Inferior parietal cortex (tissue), 1 donor: Measurements from ENCODE around the gene TRPC4AP.
"Not testable (repeated sequence)": the region's sequence is repeated elsewhere in the genome, so short reads cannot be mapped to it uniquely, and the experiment has no call there.

Experiments
- DNase-seq: peaks from one replicate; pipeline ENCODE4 v3.0.0-alpha.2; 2016; ENCODE audit errors: extremely low spot score

The TRPC4AP gene

GRCh38 chr20:35092524-35093266 lies at the start of gene TRPC4AP:
Gene TRPC4AP (minus strand): TSS chr20:35092807. CDS start chr20:35092781, 26 bp downstream.
- peak; percentile 93 for DNase-seq

GRCh38 chr20:35135867-35136586 lies 43.4 kb upstream of the TRPC4AP start:
- DNase-seq: no peak

- no peak for DNase-seq
Observed at GRCh38 chr20:35134880-35135279, 42.3 kb upstream of the TRPC4AP start.

GRCh38 chr20:35134472-35134871 lies 41.9 kb upstream of the TRPC4AP start:
- no peak for DNase-seq

GRCh38 chr20:35133735-35134134 lies 41.1 kb upstream of the TRPC4AP start:
- DNase-seq: no peak

GRCh38 chr20:35133031-35133430 lies 40.4 kb upstream of the TRPC4AP start:
- DNase-seq: no peak

- no peak for DNase-seq
Observed at GRCh38 chr20:35131934-35132333, 39.3 kb upstream of the TRPC4AP start.

GRCh38 chr20:35129647-35130069 lies 37.1 kb upstream of the TRPC4AP start:
- no peak for DNase-seq

GRCh38 chr20:35125753-35126152 lies 33.1 kb upstream of the TRPC4AP start:
- DNase-seq: no peak

GRCh38 chr20:35122756-35123405 lies 30.3 kb upstream of the TRPC4AP start:
- DNase-seq: no peak

- DNase-seq: no peak
Observed at GRCh38 chr20:35121186-35121585, 28.6 kb upstream of the TRPC4AP start.

GRCh38 chr20:35120012-35120701 lies 27.6 kb upstream of the TRPC4AP start:
- DNase-seq: peak; percentile 31

- no peak for DNase-seq
Observed at GRCh38 chr20:35117629-35118028, 25.0 kb upstream of the TRPC4AP start.

- no peak for DNase-seq
Observed at GRCh38 chr20:35117196-35117595, 24.6 kb upstream of the TRPC4AP start.

- DNase-seq: no peak
Observed at GRCh38 chr20:35116258-35116657, 23.7 kb upstream of the TRPC4AP start.

- no peak for DNase-seq
Observed at GRCh38 chr20:35115606-35116005, 23.0 kb upstream of the TRPC4AP start.

GRCh38 chr20:35112276-35112675 lies 19.7 kb upstream of the TRPC4AP start:
- not testable (repeated sequence) for DNase-seq

GRCh38 chr20:35111141-35111888 lies 18.7 kb upstream of the TRPC4AP start:
- no peak for DNase-seq

- no peak for DNase-seq
Observed at GRCh38 chr20:35108921-35109320, 16.3 kb upstream of the TRPC4AP start.

- no peak for DNase-seq
Observed at GRCh38 chr20:35106827-35107380, 14.3 kb upstream of the TRPC4AP start.

- no peak for DNase-seq
Observed at GRCh38 chr20:35104685-35105295, 12.2 kb upstream of the TRPC4AP start.
